Neural progenitor cell (in vitro differentiated cells): ENCODE measurements around the gene GALNT8. TPM values are rescaled to one million over a fixed set of nuclear protein-coding genes. Genes with fewer than 3 reads are reported as not detected.
A peak's percentile ranks its signal among the peaks of the same experiment; 100 is the strongest.

Experiments
- DNase-seq: peaks from one replicate; pipeline ENCODE4 v3.0.0-alpha.2; 2016; ENCODE audit warnings: low spot score
- H2AFZ ChIP-seq: fragments of 200-600 bp; sonication (generic); replicated peaks from 2 replicates; pipeline ENCODE4 v1.6.1; 2016; ENCODE audit warnings: antibody characterized with exemption
- H3F3A ChIP-seq: fragments of 200-600 bp; sonication (generic); 2 replicates; pipeline ENCODE4 v1.6.1; 2016; ENCODE audit warnings: antibody characterized with exemption, low read depth
- H3K27ac ChIP-seq: fragments of 200-600 bp; sonication (generic); 2 replicates; pipeline ENCODE4 v1.5.1; 2016; ENCODE audit warnings: mild to moderate bottlenecking
- H3K27me3 ChIP-seq: fragments of 200-600 bp; sonication (generic); 2 replicates; pipeline ENCODE4 v1.6.1; 2016; ENCODE audit warnings: mild to moderate bottlenecking, moderate library complexity
- H3K36me3 ChIP-seq: fragments of 200-600 bp; sonication (generic); 2 replicates; pipeline ENCODE4 v1.5.1; 2016
- H3K4me1 ChIP-seq: fragments of 200-600 bp; sonication (generic); 2 replicates; pipeline ENCODE4 v1.6.1; 2016; ENCODE audit warnings: mixed run types
- H3K4me2 ChIP-seq: fragments of 200-600 bp; sonication (generic); 2 replicates; pipeline ENCODE4 v1.6.1; 2016
- H3K4me3 ChIP-seq: fragments of 200-600 bp; sonication (generic); 2 replicates; pipeline ENCODE4 v1.5.1; 2016
- H3K79me2 ChIP-seq: fragments of 200-600 bp; sonication (generic); 2 replicates; pipeline ENCODE4 v1.6.1; 2016; ENCODE audit warnings: low read depth
- H3K9ac ChIP-seq: fragments of 200-600 bp; sonication (generic); 2 replicates; pipeline ENCODE4 v1.6.1; 2016
- H3K9me3 ChIP-seq: fragments of 200-600 bp; sonication (generic); 2 replicates; pipeline ENCODE4 v1.5.1; 2016; ENCODE audit warnings: low read depth
- H4K20me1 ChIP-seq: fragments of 200-600 bp; sonication (generic); 2 replicates; pipeline ENCODE4 v1.6.1; 2016; ENCODE audit warnings: low read depth
- H3K27ac Mint-ChIP-seq: 3 replicates; pipeline ENCODE4 v1.8.0; 2021; ENCODE audit warnings: mixed read lengths
- H3K27me3 Mint-ChIP-seq: 2 replicates; pipeline ENCODE4 v1.8.0; 2022; ENCODE audit warnings: low read depth, mild to moderate bottlenecking, inconsistent platforms, moderate library complexity, mixed read lengths; ENCODE audit not compliant: insufficient read depth
- H3K36me3 Mint-ChIP-seq: 3 replicates; pipeline ENCODE4 v1.8.0; 2021; ENCODE audit warnings: mixed read lengths
- H3K4me1 Mint-ChIP-seq: 3 replicates; pipeline ENCODE4 v1.8.0; 2021; ENCODE audit warnings: mixed read lengths
- H3K4me3 Mint-ChIP-seq: 3 replicates; pipeline ENCODE4 v1.8.0; 2021; ENCODE audit warnings: mild to moderate bottlenecking, moderate library complexity, mixed read lengths
- H3K9me3 Mint-ChIP-seq: 3 replicates; pipeline ENCODE4 v1.8.0; 2020; ENCODE audit warnings: mixed read lengths
- EZH2 ChIP-seq: fragments of 200-600 bp; sonication (generic); IDR thresholded peaks from 2 replicates; pipeline ENCODE4 v1.6.1; 2017; ENCODE audit warnings: antibody characterized with exemption, mild to moderate bottlenecking, moderate library complexity
- EZH2phosphoT487 ChIP-seq: fragments of 200-600 bp; sonication (generic); IDR thresholded peaks from 2 replicates; pipeline ENCODE4 v1.6.1; 2017; ENCODE audit warnings: antibody characterized with exemption
- total RNA-seq: library from RNA; depleted of rRNA; stranded (reverse); fragments of >200 nt; gene quantifications from 2 replicates; pipeline ENCODE4 v1.2.3, GENCODE V29; 2015; ENCODE audit warnings: low replicate concordance
- TF ChIP-seq, protein P1 (sequence below): fragments of 200-600 bp; sonication (generic); IDR thresholded peaks from 2 replicates; pipeline ENCODE4 v1.5.1; 2017; ENCODE audit warnings: antibody characterized with exemption, mild to moderate bottlenecking

Gene GALNT8
- total RNA-seq, 1 donor from 2014 or later = 2.6 TPM

DNA sequence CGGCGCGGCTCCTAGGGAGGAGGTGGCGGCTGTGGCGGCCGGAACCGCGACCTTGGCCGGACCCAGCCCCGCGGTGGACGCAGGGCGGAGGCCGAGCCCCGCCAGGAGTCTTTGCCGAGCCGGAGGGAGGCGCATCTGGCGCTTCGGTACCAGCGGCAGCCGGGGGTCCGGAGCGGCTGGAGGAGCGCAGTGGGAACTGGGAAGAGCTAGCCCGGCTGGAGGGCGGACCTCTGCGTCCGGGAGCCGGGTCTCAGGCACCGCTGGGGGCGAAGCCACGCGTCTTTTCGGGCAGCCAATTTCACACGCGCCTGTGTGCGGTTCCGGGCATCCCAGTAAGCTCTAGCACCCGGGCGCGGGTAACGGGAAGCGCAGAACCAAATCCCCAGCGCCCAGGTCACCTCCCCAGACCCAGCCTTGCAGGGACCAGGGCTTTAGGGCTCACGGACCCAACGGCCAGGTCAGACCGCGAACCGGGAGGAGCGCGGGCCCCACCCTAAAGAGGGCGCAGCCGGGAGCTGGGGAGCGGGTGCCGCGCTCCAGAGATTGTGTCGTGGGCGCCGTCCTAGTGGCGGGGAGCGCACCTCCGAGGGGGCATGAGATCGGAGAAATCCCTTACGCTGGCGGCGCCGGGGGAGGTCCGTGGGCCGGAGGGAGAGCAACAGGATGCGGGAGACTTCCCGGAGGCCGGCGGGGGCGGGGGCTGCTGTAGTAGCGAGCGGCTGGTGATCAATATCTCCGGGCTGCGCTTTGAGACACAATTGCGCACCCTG is 89.4 kb downstream of the GALNT8 start:
- no peaks in the 10 kb centered on the region for H3K79me2 ChIP-seq
- peaks cover 6% of the 10 kb centered on the region for H4K20me1 ChIP-seq
- peaks cover 3% of the 10 kb centered on the region for H3K9me3 Mint-ChIP-seq
- H2AFZ ChIP-seq = peak overlapping the region; percentile 100
- peak; percentile 47 for TF ChIP-seq EZH2phosphoT487
- TF ChIP-seq, protein P1, sequence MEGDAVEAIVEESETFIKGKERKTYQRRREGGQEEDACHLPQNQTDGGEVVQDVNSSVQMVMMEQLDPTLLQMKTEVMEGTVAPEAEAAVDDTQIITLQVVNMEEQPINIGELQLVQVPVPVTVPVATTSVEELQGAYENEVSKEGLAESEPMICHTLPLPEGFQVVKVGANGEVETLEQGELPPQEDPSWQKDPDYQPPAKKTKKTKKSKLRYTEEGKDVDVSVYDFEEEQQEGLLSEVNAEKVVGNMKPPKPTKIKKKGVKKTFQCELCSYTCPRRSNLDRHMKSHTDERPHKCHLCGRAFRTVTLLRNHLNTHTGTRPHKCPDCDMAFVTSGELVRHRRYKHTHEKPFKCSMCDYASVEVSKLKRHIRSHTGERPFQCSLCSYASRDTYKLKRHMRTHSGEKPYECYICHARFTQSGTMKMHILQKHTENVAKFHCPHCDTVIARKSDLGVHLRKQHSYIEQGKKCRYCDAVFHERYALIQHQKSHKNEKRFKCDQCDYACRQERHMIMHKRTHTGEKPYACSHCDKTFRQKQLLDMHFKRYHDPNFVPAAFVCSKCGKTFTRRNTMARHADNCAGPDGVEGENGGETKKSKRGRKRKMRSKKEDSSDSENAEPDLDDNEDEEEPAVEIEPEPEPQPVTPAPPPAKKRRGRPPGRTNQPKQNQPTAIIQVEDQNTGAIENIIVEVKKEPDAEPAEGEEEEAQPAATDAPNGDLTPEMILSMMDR = no peak
- TF ChIP-seq EZH2 = peak; percentile 82
- peaks cover 18% of the 10 kb centered on the region for H3K4me1 ChIP-seq
- no peaks in the 10 kb centered on the region for H3K36me3 ChIP-seq
- peaks cover 8% of the 10 kb centered on the region for H3K36me3 Mint-ChIP-seq
- no peak overlapping the region for H3K27ac Mint-ChIP-seq
- peaks cover 30% of the 10 kb centered on the region for H3F3A ChIP-seq
- peak overlapping the region; percentile 87 for H3K4me3 ChIP-seq
- no peak overlapping the region for H3K9ac ChIP-seq
- H3K27ac ChIP-seq = no peak overlapping the region
- H3K4me2 ChIP-seq = peak overlapping the region; percentile 100
- H3K27me3 ChIP-seq = peaks cover 65% of the 10 kb centered on the region
- peaks cover 15% of the 10 kb centered on the region for H3K4me1 Mint-ChIP-seq
- peak overlapping the region; percentile 83 for H3K4me3 Mint-ChIP-seq
- peak; percentile 66 for DNase-seq
- no peaks in the 10 kb centered on the region for H3K9me3 ChIP-seq
- peaks cover 37% of the 10 kb centered on the region for H3K27me3 Mint-ChIP-seq

DNA sequence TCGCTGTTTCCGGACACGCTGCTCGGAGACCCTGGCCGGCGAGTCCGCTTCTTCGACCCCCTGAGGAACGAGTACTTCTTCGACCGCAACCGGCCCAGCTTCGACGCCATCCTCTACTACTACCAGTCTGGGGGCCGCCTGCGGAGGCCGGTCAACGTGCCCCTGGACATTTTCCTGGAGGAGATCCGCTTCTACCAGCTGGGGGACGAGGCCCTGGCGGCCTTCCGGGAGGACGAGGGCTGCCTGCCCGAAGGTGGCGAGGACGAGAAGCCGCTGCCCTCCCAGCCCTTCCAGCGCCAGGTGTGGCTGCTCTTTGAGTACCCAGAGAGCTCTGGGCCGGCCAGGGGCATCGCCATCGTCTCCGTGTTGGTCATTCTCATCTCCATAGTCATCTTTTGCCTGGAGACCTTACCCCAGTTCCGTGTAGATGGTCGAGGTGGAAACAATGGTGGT is 90.0 kb downstream of the GALNT8 start:
- H3K79me2 ChIP-seq = no peaks in the 10 kb centered on the region
- Mint-ChIP-seq H3K27ac (no peak overlapping the region), H3K27me3 (peaks cover 37% of the 10 kb centered on the region), H3K36me3 (peaks cover 8% of the 10 kb centered on the region), H3K4me1 (peaks cover 15% of the 10 kb centered on the region), H3K9me3 (peaks cover 3% of the 10 kb centered on the region), H3K4me3 (peak overlapping the region; percentile 83)
- H3K36me3 ChIP-seq = no peaks in the 10 kb centered on the region
- H2AFZ ChIP-seq = peak overlapping the region; percentile 100
- H3K4me1 ChIP-seq = peaks cover 18% of the 10 kb centered on the region
- H3K9ac ChIP-seq = no peak overlapping the region
- no peak overlapping the region for H3K27ac ChIP-seq
- H4K20me1 ChIP-seq = peaks cover 6% of the 10 kb centered on the region
- DNase-seq = no peak
- peaks cover 30% of the 10 kb centered on the region for H3F3A ChIP-seq
- peak overlapping the region; percentile 87 for H3K4me3 ChIP-seq
- H3K9me3 ChIP-seq = no peaks in the 10 kb centered on the region
- TF ChIP-seq, protein P1 = no peak
- peak; percentile 20 for TF ChIP-seq EZH2phosphoT487
- peak overlapping the region; percentile 100 for H3K4me2 ChIP-seq
- H3K27me3 ChIP-seq = peaks cover 65% of the 10 kb centered on the region

DNA sequence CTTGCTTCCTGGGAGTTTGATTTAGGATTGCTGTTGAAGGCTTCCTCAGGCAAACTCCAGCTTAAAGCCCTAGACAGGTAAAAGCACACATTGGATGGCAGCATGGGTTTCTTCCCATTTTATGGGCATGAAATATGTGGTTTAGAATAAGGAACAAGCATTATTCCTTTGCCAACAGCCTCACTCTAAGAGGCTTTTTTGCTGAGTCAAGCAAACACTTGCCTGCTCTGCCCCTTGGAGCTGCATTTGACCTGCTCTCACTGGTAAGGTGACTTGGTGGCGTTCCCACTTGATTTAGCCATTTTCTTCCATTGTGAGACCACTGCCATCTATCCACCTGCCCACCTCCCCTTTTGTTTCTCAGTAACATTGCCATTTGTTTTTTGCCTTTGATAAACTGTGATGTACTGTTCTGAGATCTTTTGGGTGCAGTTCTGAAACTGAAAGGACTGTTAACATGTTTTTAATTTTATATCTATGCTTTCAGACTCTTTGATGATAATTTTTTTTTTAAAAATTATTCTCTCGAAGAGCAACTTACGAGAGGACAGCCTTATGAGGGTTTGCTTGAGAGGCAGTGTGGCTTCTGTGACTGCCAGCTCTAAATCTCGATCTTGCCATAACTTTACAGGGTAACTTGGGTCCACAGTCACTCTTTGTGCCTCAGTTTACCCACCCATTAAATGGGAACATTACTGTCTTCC is 92.6 kb downstream of the GALNT8 start:
- H3K27me3 ChIP-seq = peaks cover 49% of the 10 kb centered on the region
- no peak overlapping the region for H2AFZ ChIP-seq
- no peaks in the 10 kb centered on the region for H3K36me3 ChIP-seq
- H3F3A ChIP-seq = peaks cover 21% of the 10 kb centered on the region
- no peak overlapping the region for H3K27ac ChIP-seq
- peaks cover 8% of the 10 kb centered on the region for H3K36me3 Mint-ChIP-seq
- peaks cover 29% of the 10 kb centered on the region for H3K27me3 Mint-ChIP-seq
- TF ChIP-seq, protein P1 = no peak
- TF ChIP-seq EZH2phosphoT487 (no peak), EZH2 (no peak)
- peaks cover 6% of the 10 kb centered on the region for H4K20me1 ChIP-seq
- H3K4me1 Mint-ChIP-seq = peaks cover 25% of the 10 kb centered on the region
- no peaks in the 10 kb centered on the region for H3K79me2 ChIP-seq
- no peak overlapping the region for H3K9ac ChIP-seq
- H3K4me3 ChIP-seq = no peak overlapping the region
- peaks cover 15% of the 10 kb centered on the region for H3K4me1 ChIP-seq
- peaks cover 3% of the 10 kb centered on the region for H3K9me3 Mint-ChIP-seq
- no peak for DNase-seq
- no peak overlapping the region for H3K4me2 ChIP-seq
- H3K27ac Mint-ChIP-seq = no peak overlapping the region
- H3K4me3 Mint-ChIP-seq = no peak overlapping the region
- no peaks in the 10 kb centered on the region for H3K9me3 ChIP-seq
